ENCODE measurements around the gene APOA5.

Gene APOA5

GRCh38 chr11:116792869-116793771 is 1.4 kb upstream of the APOA5 start:
- TF ChIP-seq CTCF (IDR thresholded peaks at IDR 0.05; ENCODE audit: poor library complexity, severe bottlenecking), result no peak
- Histone ChIP-seq H3K9me3 (ENCODE audit: severe bottlenecking) (no peaks in the 10 kb centered on the region), H3K36me3 (ENCODE audit: low read depth) (no peaks in the 10 kb centered on the region), H3K27me3 (ENCODE audit: insufficient read depth, poor library complexity, severe bottlenecking) (no peaks in the 10 kb centered on the region), H3K4me1 (ENCODE audit: insufficient read depth, poor library complexity, severe bottlenecking) (peaks cover 7% of the 10 kb centered on the region), H3K27ac (ENCODE audit: poor library complexity, severe bottlenecking) (no peak overlapping the region), H3K4me3 (ENCODE audit: severe bottlenecking) (no peak overlapping the region)
- peak; percentile 93 for ATAC-seq (ENCODE audit: low read depth)
- DNase-seq (ENCODE audit: low spot score), result no peak

DNA sequence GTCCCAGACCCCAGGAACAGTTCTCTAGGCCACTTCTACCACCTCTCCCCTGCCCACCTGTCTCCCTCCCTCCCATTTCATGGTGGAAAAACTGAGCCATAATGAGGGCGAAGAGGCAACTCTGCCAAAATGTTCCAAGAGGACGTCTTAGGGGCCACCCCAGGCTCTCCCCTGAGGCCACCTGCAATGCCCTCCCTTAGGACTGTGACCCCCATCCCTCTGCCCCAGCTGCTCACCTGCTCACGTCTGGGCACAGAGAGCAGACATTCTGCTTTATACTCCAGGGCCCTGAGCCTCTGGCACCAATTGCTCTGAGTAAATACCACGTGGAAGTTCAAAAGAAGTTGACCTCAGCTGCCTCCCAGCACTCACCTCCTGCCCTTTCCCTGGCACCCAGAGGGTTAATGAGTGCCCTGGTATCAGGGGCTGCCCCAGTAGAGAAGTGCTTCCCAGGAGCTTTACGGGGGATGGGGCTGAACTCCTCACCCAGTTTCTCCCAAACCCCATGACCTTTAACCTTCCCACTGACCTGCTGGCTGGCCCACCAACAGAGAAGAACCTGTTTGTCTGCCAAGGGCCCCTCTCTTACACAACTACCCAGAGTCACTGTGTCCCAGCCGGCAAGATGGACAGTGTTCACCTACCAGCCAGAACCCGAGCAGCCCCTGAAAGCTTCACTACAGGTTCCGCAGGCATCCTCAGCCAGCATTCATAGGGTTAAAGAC is 627 bp upstream of the APOA5 start:
- no peak for TF ChIP-seq CTCF (IDR thresholded peaks at IDR 0.05; ENCODE audit: poor library complexity, severe bottlenecking)
- H3K9me3 ChIP-seq (ENCODE audit: severe bottlenecking), result no peaks in the 10 kb centered on the region
- no peaks in the 10 kb centered on the region for H3K27me3 ChIP-seq (ENCODE audit: insufficient read depth, poor library complexity, severe bottlenecking)
- ATAC-seq (ENCODE audit: low read depth) (no peak), DNase-seq (ENCODE audit: low spot score) (no peak)
- peaks cover 7% of the 10 kb centered on the region for H3K4me1 ChIP-seq (ENCODE audit: insufficient read depth, poor library complexity, severe bottlenecking)
- no peak overlapping the region for H3K4me3 ChIP-seq (ENCODE audit: severe bottlenecking)
- H3K27ac ChIP-seq (ENCODE audit: poor library complexity, severe bottlenecking), result no peak overlapping the region
- H3K36me3 ChIP-seq (ENCODE audit: low read depth), result no peaks in the 10 kb centered on the region

GRCh38 chr11:116791002-116791812 is 472 bp downstream of the APOA5 start:
- peak; percentile 41 for TF ChIP-seq CTCF (IDR thresholded peaks at IDR 0.05; ENCODE audit: poor library complexity, severe bottlenecking)
- H3K27me3 ChIP-seq (ENCODE audit: insufficient read depth, poor library complexity, severe bottlenecking), result no peaks in the 10 kb centered on the region
- H3K9me3 ChIP-seq (ENCODE audit: severe bottlenecking), result no peaks in the 10 kb centered on the region
- peaks cover 11% of the 10 kb centered on the region for H3K4me1 ChIP-seq (ENCODE audit: insufficient read depth, poor library complexity, severe bottlenecking)
- no peak for DNase-seq (ENCODE audit: low spot score)
- H3K4me3 ChIP-seq (ENCODE audit: severe bottlenecking), result no peak overlapping the region
- peaks cover 8% of the 10 kb centered on the region for H3K36me3 ChIP-seq (ENCODE audit: low read depth)
- ATAC-seq (ENCODE audit: low read depth), result no peak
- H3K27ac ChIP-seq (ENCODE audit: poor library complexity, severe bottlenecking), result no peak overlapping the region

DNA sequence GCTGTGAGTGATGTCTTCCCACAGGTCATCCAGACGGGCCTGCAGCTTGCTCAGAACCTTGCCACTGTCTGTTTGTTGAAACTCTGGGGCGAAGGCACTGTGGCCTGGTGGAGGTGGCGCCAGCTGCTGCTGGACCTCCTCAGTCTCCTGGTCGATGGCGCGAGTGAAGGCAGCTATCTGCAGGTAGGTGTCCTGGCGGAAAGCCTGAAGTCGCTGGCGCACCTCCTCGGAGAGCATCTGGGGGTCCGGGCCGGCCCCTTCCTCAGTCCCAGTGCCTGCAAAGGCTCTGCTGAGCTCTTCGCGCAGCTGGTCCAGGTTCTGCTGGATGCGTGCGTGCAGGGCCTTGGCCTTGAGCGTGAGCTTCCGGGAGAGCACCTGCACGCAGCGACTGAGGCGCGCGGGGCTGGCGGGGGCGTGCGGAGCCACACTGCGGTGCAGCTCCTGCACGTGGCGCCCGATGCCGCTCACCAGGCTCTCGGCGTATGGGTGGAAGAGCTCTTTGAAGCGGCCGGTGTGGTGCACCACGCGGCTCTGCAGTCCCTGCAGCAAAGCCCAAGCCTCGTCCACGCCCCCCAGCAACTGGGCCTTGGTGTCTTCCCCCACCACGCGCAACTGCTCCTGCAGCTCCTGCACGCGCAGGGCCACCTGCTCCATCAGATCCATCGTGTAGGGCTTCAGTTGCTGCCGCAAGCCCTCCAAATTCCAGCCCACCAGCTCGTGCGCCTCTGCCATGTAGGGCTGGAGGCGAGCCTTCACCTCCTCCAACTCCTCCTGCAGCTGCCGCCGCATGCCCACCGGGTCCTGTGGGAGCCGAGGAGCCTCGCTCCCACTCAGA is 1.3 kb downstream of the APOA5 start:
- ATAC-seq (ENCODE audit: low read depth) (no peak), DNase-seq (ENCODE audit: low spot score) (no peak)
- H3K27me3 ChIP-seq (ENCODE audit: insufficient read depth, poor library complexity, severe bottlenecking), result no peaks in the 10 kb centered on the region
- no peak overlapping the region for H3K27ac ChIP-seq (ENCODE audit: poor library complexity, severe bottlenecking)
- no peak overlapping the region for H3K4me3 ChIP-seq (ENCODE audit: severe bottlenecking)
- H3K36me3 ChIP-seq (ENCODE audit: low read depth), result peaks cover 16% of the 10 kb centered on the region
- no peaks in the 10 kb centered on the region for H3K9me3 ChIP-seq (ENCODE audit: severe bottlenecking)
- peaks cover 11% of the 10 kb centered on the region for H3K4me1 ChIP-seq (ENCODE audit: insufficient read depth, poor library complexity, severe bottlenecking)
- no peak for TF ChIP-seq CTCF (IDR thresholded peaks at IDR 0.05; ENCODE audit: poor library complexity, severe bottlenecking)

Data from RWPE2 (cell line).